Peyer's patch (tissue), 4 donors: ENCODE results near the gene AKR7A3.

Experiments used
- CTCF ChIP-seq, 6 experiments: fragments of 450-650 bp in 4 of 6; fragments of 200-600 bp in 2 of 6; sonication (generic) in 1 of 6; IDR thresholded peaks; one replicate each; pipeline ENCODE4 v1.5.1; 2017 to 2019; ENCODE audit warnings: antibody characterized with exemption in 6 of 6, mild to moderate bottlenecking in 3 of 6, moderate library complexity in 1 of 6
- POLR2A ChIP-seq, 2 donors: fragments of 450-650 bp; IDR thresholded peaks; one replicate each; pipeline ENCODE4 v1.5.1; 2017; ENCODE audit warnings: antibody characterized with exemption in 2 of 2, mild to moderate bottlenecking in 2 of 2, moderate library complexity in 2 of 2

- TF ChIP-seq CTCF (IDR thresholded peaks at IDR 0.05) (no peak), POLR2A (IDR thresholded peaks at IDR 0.05) (no peak)
These were observed 36.9 kb upstream of the AKR7A3 start for GRCh38 chr1:19325368-19325957.
